ENCODE data around the gene DIP2A. TPM values are rescaled to one million over a fixed set of nuclear protein-coding genes. Genes with fewer than 3 reads are reported as not detected.

The DIP2A gene
- total and polyA plus RNA-seq, 7 donors: 9.0 to 49.3 (median 25.0) TPM

GRCh38 chr21:46424621-46425020 lies 34.1 kb upstream of the DIP2A start:
- intact Hi-C loops (cut with DNase I): no loop called here
- peaks cover 15 to 76% (median 18%) of the 10 kb centered on the region in 4 donors for H3K36me3 ChIP-seq
- H3K4me3 ChIP-seq: no peak overlapping the region
- TF ChIP-seq POLR2AphosphoS5 (IDR thresholded peaks at IDR 0.05) (no peak), EP300 (IDR thresholded peaks at IDR 0.05) (no peak), POLR2A (IDR thresholded peaks at IDR 0.05) (no peak), CTCF (IDR thresholded peaks at IDR 0.05) (no peak)
- no peaks in the 10 kb centered on the region for H3K9me3 ChIP-seq
- H3K4me1 ChIP-seq: no peaks in the 10 kb centered on the region
- DNase-seq: no peak
- 81 to 93% methylated on average over 13 to 14 of the region's 14 CpGs for WGBS, 2 donors
- no peak overlapping the region for H3K27ac ChIP-seq
- no peaks in the 10 kb centered on the region for H3K27me3 ChIP-seq

- TF ChIP-seq CTCF (IDR thresholded peaks at IDR 0.05): no peak
- no peak for TF ChIP-seq POLR2AphosphoS5 (IDR thresholded peaks at IDR 0.05)
- TF ChIP-seq POLR2A (IDR thresholded peaks at IDR 0.05): no peak
- no peak for TF ChIP-seq EP300 (IDR thresholded peaks at IDR 0.05)
- intact Hi-C loops (cut with DNase I): no loop called here
- no peak for DNase-seq
- no peak overlapping the region for H3K4me3 ChIP-seq
- no peak overlapping the region for H3K27ac ChIP-seq
- no peaks in the 10 kb centered on the region for H3K4me1 ChIP-seq
- no peaks in the 10 kb centered on the region for H3K9me3 ChIP-seq
- peaks cover 15 to 77% (median 17%) of the 10 kb centered on the region in 4 donors for H3K36me3 ChIP-seq
- 90 to 94% methylated on average over 19 of the region's 19 CpGs for WGBS, 2 donors
- H3K27me3 ChIP-seq: no peaks in the 10 kb centered on the region
Measured at GRCh38 chr21:46425041-46425440, 33.6 kb upstream of the DIP2A start.

GRCh38 chr21:46425571-46425970 lies 33.1 kb upstream of the DIP2A start:
- no peak for TF ChIP-seq CTCF (IDR thresholded peaks at IDR 0.05)
- no peak for TF ChIP-seq EP300 (IDR thresholded peaks at IDR 0.05)
- no peak for TF ChIP-seq POLR2AphosphoS5 (IDR thresholded peaks at IDR 0.05)
- no peak for TF ChIP-seq POLR2A (IDR thresholded peaks at IDR 0.05)
- 91 to 92% methylated on average over 23 of the region's 23 CpGs for WGBS, 2 donors
- Histone ChIP-seq H3K4me1 (no peaks in the 10 kb centered on the region), H3K36me3 (peaks cover 19 to 77% (median 22%) of the 10 kb centered on the region in 4 donors), H3K27ac (no peak overlapping the region), H3K27me3 (no peaks in the 10 kb centered on the region), H3K9me3 (no peaks in the 10 kb centered on the region), H3K4me3 (no peak overlapping the region)
- no peak for DNase-seq
- intact Hi-C loops (cut with DNase I): no loop called here

GRCh38 chr21:46426313-46427046 lies 32.2 kb upstream of the DIP2A start:
- Histone ChIP-seq H3K36me3 (peaks cover 21 to 77% (median 27%) of the 10 kb centered on the region in 4 donors), H3K4me1 (no peaks in the 10 kb centered on the region), H3K9me3 (no peaks in the 10 kb centered on the region), H3K27me3 (no peaks in the 10 kb centered on the region), H3K4me3 (no peak overlapping the region), H3K27ac (no peak overlapping the region)
- 96 to 97% methylated on average over 22 of the region's 22 CpGs for WGBS, 2 donors
- DNase-seq: no peak
- intact Hi-C loops (cut with DNase I): no loop called here
- TF ChIP-seq POLR2A (IDR thresholded peaks at IDR 0.05) (no peak), CTCF (IDR thresholded peaks at IDR 0.05) (no peak), POLR2AphosphoS5 (IDR thresholded peaks at IDR 0.05) (no peak), EP300 (IDR thresholded peaks at IDR 0.05) (no peak)
